H9 (cell line): ENCODE results near the gene KAZN. TPM values are rescaled to one million over a fixed set of nuclear protein-coding genes. Genes with fewer than 3 reads are reported as not detected.

Source experiments
- DNase-seq: peaks from one replicate; pipeline ENCODE4 v3.0.0-alpha.2; 2017
- H2AFZ ChIP-seq: one replicate; pipeline ENCODE4 v1.6.1; 2013; ENCODE audit warnings: mild to moderate bottlenecking, low read length, control low read depth, moderate library complexity
- H2AK5ac ChIP-seq: 2 replicates; pipeline ENCODE4 v1.6.1; 2013; ENCODE audit warnings: low read length, control low read depth, mixed read lengths; ENCODE audit not compliant: insufficient read length
- H2BK120ac ChIP-seq: one replicate; pipeline ENCODE4 v1.6.1; 2013; ENCODE audit warnings: low read depth, mild to moderate bottlenecking, low read length, control low read depth, inconsistent platforms; ENCODE audit not compliant: poor library complexity, severe bottlenecking
- H2BK12ac ChIP-seq: 2 replicates; pipeline ENCODE4 v1.6.1; 2013; ENCODE audit warnings: low read length, control low read depth, mixed read lengths, low read depth; ENCODE audit not compliant: insufficient read length
- H2BK15ac ChIP-seq: 2 replicates; pipeline ENCODE4 v1.6.1; 2013; ENCODE audit warnings: low read depth, low read length, control low read depth
- H2BK20ac ChIP-seq: one replicate; pipeline ENCODE4 v1.6.1; 2013; ENCODE audit warnings: low read depth, mild to moderate bottlenecking, low read length, control low read depth, inconsistent platforms; ENCODE audit not compliant: poor library complexity, severe bottlenecking
- H2BK5ac ChIP-seq: 2 replicates; pipeline ENCODE4 v1.6.1; 2013; ENCODE audit warnings: low read length, control low read depth, mixed read lengths; ENCODE audit not compliant: insufficient read length
- H3K14ac ChIP-seq: 2 replicates; pipeline ENCODE4 v1.6.1; 2013; ENCODE audit warnings: low read length, control low read depth; ENCODE audit not compliant: insufficient read depth
- H3K18ac ChIP-seq: 2 replicates; pipeline ENCODE4 v1.6.1; 2013; ENCODE audit warnings: low read depth, mild to moderate bottlenecking, mixed read lengths, low read length, control low read depth; ENCODE audit not compliant: insufficient read length
- H3K23ac ChIP-seq: 2 replicates; pipeline ENCODE4 v1.6.1; 2013; ENCODE audit warnings: low read length, control low read depth, mixed read lengths, low read depth; ENCODE audit not compliant: insufficient read length
- H3K23me2 ChIP-seq: 2 replicates; pipeline ENCODE4 v1.6.1; 2013; ENCODE audit warnings: low read depth, mild to moderate bottlenecking, mixed read lengths, low read length, control low read depth; ENCODE audit not compliant: insufficient read length, poor library complexity, severe bottlenecking
- H3K27ac ChIP-seq: 2 replicates; pipeline ENCODE4 v1.5.1; 2013; ENCODE audit warnings: low read length, control low read depth, mixed read lengths, low read depth; ENCODE audit not compliant: insufficient read length
- H3K27me3 ChIP-seq: 2 replicates; pipeline ENCODE4 v1.6.1; 2013; ENCODE audit warnings: low read length, control low read depth, inconsistent platforms; ENCODE audit not compliant: insufficient read depth
- H3K4ac ChIP-seq: 2 replicates; pipeline ENCODE4 v1.6.1; 2013; ENCODE audit warnings: low read depth, mild to moderate bottlenecking, control low read depth, inconsistent platforms, low read length, moderate library complexity
- H3K4me1 ChIP-seq: 2 replicates; pipeline ENCODE4 v1.6.1; 2013; ENCODE audit warnings: low read length, control low read depth, inconsistent platforms; ENCODE audit not compliant: insufficient read depth
- H3K4me2 ChIP-seq: 2 replicates; pipeline ENCODE4 v1.6.1; 2013; ENCODE audit warnings: low read length, control low read depth, mixed read lengths; ENCODE audit not compliant: insufficient read length, insufficient read depth
- H3K56ac ChIP-seq: 2 replicates; pipeline ENCODE4 v1.6.1; 2013; ENCODE audit warnings: low read depth, mild to moderate bottlenecking, mixed read lengths, low read length, control low read depth; ENCODE audit not compliant: insufficient read length
- H3K79me1 ChIP-seq: 2 replicates; pipeline ENCODE4 v1.6.1; 2013; ENCODE audit warnings: low read depth, mild to moderate bottlenecking, moderate library complexity, low read length, control low read depth, inconsistent platforms; ENCODE audit not compliant: insufficient read depth, poor library complexity, severe bottlenecking
- H3K79me2 ChIP-seq: 2 replicates; pipeline ENCODE4 v1.6.1; 2013; ENCODE audit warnings: low read length, control low read depth, inconsistent platforms; ENCODE audit not compliant: insufficient read depth
- H3K9ac ChIP-seq: 2 replicates; pipeline ENCODE4 v1.6.1; 2013; ENCODE audit warnings: low read length, control low read depth, mixed read lengths; ENCODE audit not compliant: insufficient read length; ENCODE audit errors: extremely low read depth
- H3K9me3 ChIP-seq: one replicate; pipeline ENCODE4 v1.6.1; 2013; ENCODE audit warnings: low read depth, low read length, inconsistent platforms; ENCODE audit not compliant: control insufficient read depth
- H3T11ph ChIP-seq: one replicate; pipeline ENCODE4 v1.6.1; 2013; ENCODE audit warnings: mild to moderate bottlenecking, low read length, control low read depth, inconsistent platforms
- H4K20me1 ChIP-seq: one replicate; pipeline ENCODE4 v1.6.1; 2013; ENCODE audit not compliant: control insufficient read depth, insufficient read length, insufficient read depth
- H4K5ac ChIP-seq: 2 replicates; pipeline ENCODE4 v1.6.1; 2013; ENCODE audit warnings: low read depth, mild to moderate bottlenecking, mixed read lengths, low read length, control low read depth; ENCODE audit not compliant: insufficient read length
- H4K8ac ChIP-seq: replicated peaks from 2 replicates; pipeline ENCODE4 v1.6.1; 2013; ENCODE audit warnings: low read length, control low read depth, mixed read lengths, low read depth; ENCODE audit not compliant: insufficient read length
- H4K91ac ChIP-seq: 2 replicates; pipeline ENCODE4 v1.6.1; 2013; ENCODE audit warnings: low read depth, mild to moderate bottlenecking, moderate library complexity, mixed read lengths, low read length, control low read depth; ENCODE audit not compliant: insufficient read length
- H3K27ac Mint-ChIP-seq, 3 experiments: 2 replicates in 2 of 3; 3 replicates in 1 of 3; pipeline ENCODE4 v1.8.0; 2020 to 2021; ENCODE audit warnings: mixed read lengths in 3 of 3, mild to moderate bottlenecking in 1 of 3, moderate library complexity in 1 of 3
- H3K27me3 Mint-ChIP-seq: 2 replicates; pipeline ENCODE4 v1.8.0; 2021; ENCODE audit warnings: low read depth, mild to moderate bottlenecking, moderate library complexity, mixed read lengths
- H3K36me3 Mint-ChIP-seq, 3 experiments: 2 replicates in 2 of 3; 3 replicates in 1 of 3; pipeline ENCODE4 v1.8.0; 2020 to 2021; ENCODE audit warnings: low read depth in 3 of 3, mixed read lengths in 3 of 3; ENCODE audit not compliant: insufficient read depth in 1 of 3
- H3K4me1 Mint-ChIP-seq, 2 experiments: 2 replicates each; pipeline ENCODE4 v1.8.0; 2020; ENCODE audit warnings: mixed read lengths in 2 of 2
- H3K4me3 Mint-ChIP-seq, 2 experiments: 2 replicates in 1 of 2; 3 replicates in 1 of 2; pipeline ENCODE4 v1.8.0; 2020 to 2021; ENCODE audit warnings: mild to moderate bottlenecking in 2 of 2, mixed read lengths in 2 of 2, moderate library complexity in 1 of 2
- H3K9me3 Mint-ChIP-seq, 2 experiments: 2 replicates in 1 of 2; 3 replicates in 1 of 2; pipeline ENCODE4 v1.8.0; 2020; ENCODE audit warnings: mild to moderate bottlenecking in 2 of 2, mixed read lengths in 2 of 2, moderate library complexity in 1 of 2
- CTCF ChIP-seq: fragments of 200-600 bp; sonication (generic); conservative IDR thresholded peaks from 3 replicates; pipeline ENCODE4 v1.8.0; 2021; ENCODE audit warnings: antibody characterized with exemption, mild to moderate bottlenecking
- WGBS: extraction: QIAGEN DNeasy Blood & Tissue Kit; methylation state at CpG from one replicate; pipeline ENCODE4 v1.1.7; 2013; ENCODE audit warnings: missing lambda C conversion rate, low lambda C conversion rate, mixed read lengths; ENCODE audit not compliant: insufficient read length; ENCODE audit errors: extremely low coverage; 5-methylcytosine and 5-hydroxymethylcytosine counted together
- total RNA-seq: library from RNA; stranded (reverse); gene quantifications from 2 replicates; pipeline ENCODE4 v1.2.1, GENCODE V29; 2021

Gene KAZN
- total RNA-seq, 1 experiment from 2014 or later, result 7.6 TPM

- Histone ChIP-seq H2AFZ (no peak overlapping the region), H2AK5ac (no peak overlapping the region), H3K4me1 (peaks cover 28% of the 10 kb centered on the region; the same call in 1 of the 2 replicates), H3T11ph (no peak overlapping the region), H4K20me1 (no peaks in the 10 kb centered on the region), H2BK20ac (no peak overlapping the region), H3K4me2 (no peak overlapping the region), H4K91ac (no peak overlapping the region), H3K14ac (no peak overlapping the region), H3K18ac (no peak overlapping the region), H3K27me3 (no peaks in the 10 kb centered on the region; the same call in 1 of the 2 replicates), H3K79me2 (no peaks in the 10 kb centered on the region), H3K23ac (no peak overlapping the region), H3K23me2 (no peaks in the 10 kb centered on the region), H4K8ac (no peak overlapping the region), H2BK120ac (no peak overlapping the region), H3K27ac (no peak overlapping the region), H4K5ac (no peak overlapping the region), H3K9ac (no peak overlapping the region), H2BK12ac (no peak overlapping the region), H3K79me1 (peaks cover 3% of the 10 kb centered on the region), H3K56ac (no peak overlapping the region), H2BK5ac (no peak overlapping the region), H3K4ac (no peak overlapping the region), H2BK15ac (no peak overlapping the region), H3K9me3 (no peaks in the 10 kb centered on the region)
- peak overlapping the region in 1 of 3 experiments; percentile 71; a peak in 2 of 7 replicates for H3K27ac Mint-ChIP-seq
- H3K36me3 Mint-ChIP-seq, result no peaks in the 10 kb centered on the region
- no peak for TF ChIP-seq CTCF
- 0 out of 5 replicates have a peak overlapping the region, but pooled peaks of 1 of the 2 experiments have one; percentile 19 for H3K4me3 Mint-ChIP-seq
- DNase-seq, result no peak
- peaks cover 38% of the 10 kb centered on the region for H3K27me3 Mint-ChIP-seq
- peaks cover 53 to 55% of the 10 kb centered on the region in 2 experiments for H3K4me1 Mint-ChIP-seq
- H3K9me3 Mint-ChIP-seq, result no peaks in the 10 kb centered on the region; a peak in 1 of 5 replicates
- no CpG with 5 or more reads among the region's 2 CpGs for WGBS
Observed at GRCh38 chr1:14741532-14741931, 143.0 kb downstream of the KAZN start.
